HEK293 (cell line): Measurements from ENCODE around the gene SLAIN2.
A peak's percentile ranks its signal among the peaks of the same experiment; 100 is the strongest.

ENCODE experiments used
- CTCF ChIA-PET: fragments of 350-600 bp; formaldehyde crosslinking; extraction: SDS; loops from one replicate; lab custom pipeline; 2021; ENCODE audit warnings: antibody characterized with exemption; lab: Yijun Ruan, JAX
- POLR2A ChIA-PET: fragments of 300-600 bp; formaldehyde crosslinking; extraction: SDS; loops from one replicate; lab custom pipeline; 2020; ENCODE audit warnings: antibody characterized with exemption, inconsistent platforms; lab: Yijun Ruan, JAX
- H3K27ac ChIP-seq: fragments of 200-500 bp; sonication (Bioruptor generic); 2 replicates; pipeline ENCODE4 v1.5.1; 2014; ENCODE audit warnings: low read depth, low read length, control low read depth, inconsistent platforms; ENCODE audit errors: extremely low read depth
- H3K36me3 ChIP-seq, 2 experiments: fragments of 200-500 bp in 1 of 2; sonication (Bioruptor generic) in 1 of 2; 1 replicate in 1 of 2; 2 replicates in 1 of 2; pipeline ENCODE4 v1.5.1; 2014 to 2017; ENCODE audit warnings: inconsistent platforms in 2 of 2, low read length in 2 of 2; ENCODE audit not compliant: control insufficient read depth in 2 of 2, insufficient read depth in 1 of 2
- H3K4me1 ChIP-seq: fragments of 200-500 bp; sonication (Bioruptor generic); 2 replicates; pipeline ENCODE4 v1.5.1; 2014; ENCODE audit warnings: mild to moderate bottlenecking, low read length, inconsistent platforms; ENCODE audit not compliant: control insufficient read depth, insufficient read depth
- H3K4me3 ChIP-seq: 2 replicates; pipeline ENCODE4 v1.5.1; 2011; ENCODE audit warnings: low read depth, mild to moderate bottlenecking, control low read depth, low read length, moderate library complexity
- H3K9me3 ChIP-seq: fragments of 200-500 bp; sonication (Bioruptor generic); 2 replicates; pipeline ENCODE4 v1.5.1; 2014; ENCODE audit warnings: low read depth, low read length, inconsistent platforms; ENCODE audit not compliant: control insufficient read depth, insufficient read depth
- ELK4 ChIP-seq: IDR thresholded peaks from 2 replicates; pipeline ENCODE4 v1.6.1; 2011; ENCODE audit warnings: mild to moderate bottlenecking, low read depth, low read length, borderline replicate concordance
- GLIS2 ChIP-seq: fragments of 450-650 bp; formaldehyde crosslinking; IDR thresholded peaks from 2 replicates; pipeline ENCODE4 v1.5.1; 2016; ENCODE audit warnings: missing biosample characterization, missing genetic modification characterization
- IKZF3 ChIP-seq: fragments of 450-650 bp; IDR thresholded peaks from 2 replicates; pipeline ENCODE4 v1.5.0; 2018; ENCODE audit warnings: missing biosample characterization, mild to moderate bottlenecking, missing genetic modification characterization, moderate library complexity
- KLF1 ChIP-seq: fragments of 450-650 bp; formaldehyde crosslinking; IDR thresholded peaks from 2 replicates; pipeline ENCODE4 v1.5.1; 2016; ENCODE audit warnings: missing biosample characterization, missing genetic modification characterization
- MEIS1 ChIP-seq: sonication (generic); formaldehyde crosslinking; IDR thresholded peaks from 2 replicates; pipeline ENCODE4 v1.8.1; 2022; ENCODE audit warnings: missing genetic modification reagents, mild to moderate bottlenecking, borderline replicate concordance
- OVOL3 ChIP-seq: fragments of 450-650 bp; formaldehyde crosslinking; IDR thresholded peaks from 2 replicates; pipeline ENCODE4 v1.5.1; 2016; ENCODE audit warnings: missing biosample characterization, missing genetic modification characterization
- PRDM6 ChIP-seq: fragments of 450-650 bp; formaldehyde crosslinking; IDR thresholded peaks from 2 replicates; pipeline ENCODE4 v1.5.1; 2017; ENCODE audit warnings: missing biosample characterization, missing genetic modification characterization
- SCRT2 ChIP-seq: fragments of 450-650 bp; formaldehyde crosslinking; IDR thresholded peaks from 2 replicates; pipeline ENCODE4 v1.5.1; 2016; ENCODE audit warnings: missing biosample characterization, missing genetic modification characterization
- ZBTB1 ChIP-seq: fragments of 450-650 bp; formaldehyde crosslinking; IDR thresholded peaks from 2 replicates; pipeline ENCODE4 v1.5.1; 2016; ENCODE audit warnings: missing biosample characterization, missing genetic modification characterization
- ZBTB17 ChIP-seq: fragments of 450-650 bp; formaldehyde crosslinking; IDR thresholded peaks from 2 replicates; pipeline ENCODE4 v1.5.1; 2016; ENCODE audit warnings: missing biosample characterization, missing genetic modification characterization
- ZBTB21 ChIP-seq: fragments of 450-650 bp; formaldehyde crosslinking; IDR thresholded peaks from 2 replicates; pipeline ENCODE4 v1.5.1; 2017; ENCODE audit warnings: missing biosample characterization, missing genetic modification characterization
- ZEB2 ChIP-seq: fragments of 450-650 bp; formaldehyde crosslinking; IDR thresholded peaks from 2 replicates; pipeline ENCODE4 v1.5.1; 2016; ENCODE audit warnings: missing biosample characterization, missing genetic modification characterization
- ZNF121 ChIP-seq: fragments of 450-650 bp; formaldehyde crosslinking; IDR thresholded peaks from 2 replicates; pipeline ENCODE4 v1.5.1; 2016; ENCODE audit warnings: missing biosample characterization, missing genetic modification characterization
- ZNF175 ChIP-seq: fragments of 450-650 bp; formaldehyde crosslinking; IDR thresholded peaks from 2 replicates; pipeline ENCODE4 v1.5.1; 2016; ENCODE audit warnings: missing biosample characterization, missing genetic modification characterization
- ZNF211 ChIP-seq: fragments of 450-650 bp; formaldehyde crosslinking; IDR thresholded peaks from 2 replicates; pipeline ENCODE4 v1.5.1; 2016; ENCODE audit warnings: low read depth, missing biosample characterization, missing genetic modification characterization
- ZNF214 ChIP-seq: fragments of 450-650 bp; formaldehyde crosslinking; IDR thresholded peaks from 2 replicates; pipeline ENCODE4 v1.5.1; 2017; ENCODE audit warnings: missing biosample characterization, mild to moderate bottlenecking, missing genetic modification characterization, borderline replicate concordance
- ZNF223 ChIP-seq: fragments of 450-650 bp; formaldehyde crosslinking; IDR thresholded peaks from 2 replicates; pipeline ENCODE4 v1.5.1; 2016; ENCODE audit warnings: missing biosample characterization, missing genetic modification characterization
- ZNF280C ChIP-seq: fragments of 450-650 bp; formaldehyde crosslinking; IDR thresholded peaks from 2 replicates; pipeline ENCODE4 v1.5.1; 2016; ENCODE audit warnings: missing biosample characterization, missing genetic modification characterization
- ZNF311 ChIP-seq: fragments of 450-650 bp; formaldehyde crosslinking; IDR thresholded peaks from 2 replicates; pipeline ENCODE4 v1.5.1; 2017; ENCODE audit warnings: missing biosample characterization, missing genetic modification characterization, borderline replicate concordance
- ZNF350 ChIP-seq: fragments of 450-650 bp; formaldehyde crosslinking; IDR thresholded peaks from 2 replicates; pipeline ENCODE4 v1.5.0; 2017; ENCODE audit warnings: missing biosample characterization, mild to moderate bottlenecking, missing genetic modification characterization
- ZNF391 ChIP-seq: fragments of 450-650 bp; formaldehyde crosslinking; IDR thresholded peaks from 2 replicates; pipeline ENCODE4 v1.5.1; 2016; ENCODE audit warnings: low read depth, missing biosample characterization, missing genetic modification characterization, borderline replicate concordance
- ZNF510 ChIP-seq: fragments of 450-650 bp; formaldehyde crosslinking; IDR thresholded peaks from 2 replicates; pipeline ENCODE4 v1.5.1; 2018; ENCODE audit warnings: mild to moderate bottlenecking, missing genetic modification characterization, missing biosample characterization; ENCODE audit not compliant: insufficient replicate concordance
- ZNF514 ChIP-seq: fragments of 450-650 bp; formaldehyde crosslinking; IDR thresholded peaks from 2 replicates; pipeline ENCODE4 v1.5.1; 2016; ENCODE audit warnings: missing biosample characterization, missing genetic modification characterization
- ZNF561 ChIP-seq: fragments of 450-650 bp; IDR thresholded peaks from 2 replicates; pipeline ENCODE4 v1.5.1; 2018; ENCODE audit warnings: missing biosample characterization, missing genetic modification characterization, borderline replicate concordance
- ZNF585B ChIP-seq: fragments of 450-650 bp; formaldehyde crosslinking; IDR thresholded peaks from 2 replicates; pipeline ENCODE4 v1.5.1; 2016; ENCODE audit warnings: missing biosample characterization, missing genetic modification characterization

The SLAIN2 gene

GRCh38 chr4:48370260-48371134 lies 29.2 kb downstream of the SLAIN2 start (continued):
- TF ChIP-seq PRDM6 (tag by site-specific recombination), result peak; percentile 98
- peak; percentile 65; the same call in 1 of the 2 replicates for TF ChIP-seq OVOL3 (tag by site-specific recombination)
- no peak for TF ChIP-seq ZNF350 (tag by site-specific recombination)
- TF ChIP-seq ZNF223 (tag by site-specific recombination), result no peak
- no peak for TF ChIP-seq ZNF391 (tag by site-specific recombination)
- TF ChIP-seq ZNF211, result no peak

- no peaks in the 10 kb centered on the region for H3K36me3 ChIP-seq
- POLR2A ChIA-PET, result no interaction called here
- TF ChIP-seq KLF1 (tag by site-specific recombination) (no peak), SCRT2 (tag by site-specific recombination) (peak; percentile 57; the same call in 1 of the 2 replicates)
- CTCF ChIA-PET, result no interaction called here
- no peak overlapping the region for H3K27ac ChIP-seq
- peaks cover 10% of the 10 kb centered on the region for H3K4me1 ChIP-seq
- H3K9me3 ChIP-seq, result no peaks in the 10 kb centered on the region
- no peak overlapping the region for H3K4me3 ChIP-seq
These were observed 30.9 kb downstream of the SLAIN2 start for GRCh38 chr4:48372272-48372671.

GRCh38 chr4:48375651-48376304 lies 34.4 kb downstream of the SLAIN2 start:
- CTCF ChIA-PET, result interaction anchor here (0.6 kb wide), 1 partner anchor 29 kb away, joined by 3 read pairs; no protein-coding TSS in a partner anchor
- Histone ChIP-seq H3K4me3 (no peak overlapping the region), H3K9me3 (no peaks in the 10 kb centered on the region), H3K4me1 (peaks cover 4% of the 10 kb centered on the region), H3K36me3 (no peaks in the 10 kb centered on the region), H3K27ac (no peak overlapping the region)
- POLR2A ChIA-PET, result interaction anchor here (0.7 kb wide), 1 partner anchor 34 kb away, joined by 4 read pairs; no protein-coding TSS in a partner anchor
- TF ChIP-seq ZNF214 (no peak), ZNF510 (tag by site-specific recombination) (no peak), ZNF585B (tag by site-specific recombination) (no peak), ZNF121 (no peak), ZNF311 (tag by site-specific recombination) (no peak), ZBTB21 (no peak), ZNF514 (tag by site-specific recombination) (no peak), ZEB2 (tag by site-specific recombination) (0 out of 2 replicates have a peak, but pooled peaks have one; percentile 27), ZNF280C (tag by site-specific recombination) (no peak), ZBTB17 (tag by site-specific recombination) (peak; percentile 55), IKZF3 (peak; percentile 18; the same call in 1 of the 2 replicates), MEIS1 (CRISPR knock-in tag) (no peak), ZBTB1 (tag by site-specific recombination) (no peak), ZNF175 (tag by site-specific recombination) (no peak), GLIS2 (tag by site-specific recombination) (no peak), ELK4 (no peak), PRDM6 (tag by site-specific recombination) (peak; percentile 83), ZNF561 (tag by site-specific recombination) (no peak)
